CD14-positive monocyte (primary cell): ENCODE measurements around the gene KIFC3. TPM values are rescaled to one million over a fixed set of nuclear protein-coding genes. Genes with fewer than 3 reads are reported as not detected.
A peak's percentile ranks its signal among the peaks of the same experiment; 100 is the strongest.

Experiments used
- DNase-seq, 3 donors: peaks; one replicate each; pipeline ENCODE4 v3.0.0-alpha.2; 2011 to 2022
- H2AFZ ChIP-seq: 2 replicates; pipeline ENCODE4 v1.6.0; 2012; ENCODE audit warnings: mild to moderate bottlenecking, low read depth, low read length, inconsistent platforms; ENCODE audit not compliant: insufficient read depth, poor library complexity, severe bottlenecking
- H3K27ac ChIP-seq, 2 donors: 1 replicate in 1 of 2; 2 replicates in 1 of 2; pipeline ENCODE4 v1.5.1; 2012 to 2013; ENCODE audit warnings: low read length in 2 of 2, control low read depth in 1 of 2, inconsistent platforms in 1 of 2, low read depth in 1 of 2, mild to moderate bottlenecking in 1 of 2
- H3K27me3 ChIP-seq, 2 donors: one replicate each; pipeline versions ENCODE4 v1.6.0 to v1.6.1; 2011 to 2013; ENCODE audit warnings: low read length in 2 of 2; ENCODE audit not compliant: control insufficient read depth in 2 of 2, insufficient read depth in 2 of 2
- H3K36me3 ChIP-seq, 2 donors: replicated peaks in 1 of 2; 1 replicate in 1 of 2; 2 replicates in 1 of 2; pipeline versions ENCODE4 v1.5.1 to v1.6.1; 2012 to 2013; ENCODE audit warnings: low read length in 2 of 2, control low read depth in 1 of 2, inconsistent platforms in 1 of 2, mild to moderate bottlenecking in 1 of 2; ENCODE audit not compliant: insufficient read depth in 2 of 2, control insufficient read depth in 1 of 2
- H3K4me1 ChIP-seq, 2 donors: 1 replicate in 1 of 2; 2 replicates in 1 of 2; pipeline versions ENCODE4 v1.5.1 to v1.6.1; 2012 to 2013; ENCODE audit warnings: low read length in 2 of 2, control low read depth in 1 of 2, inconsistent platforms in 1 of 2, mild to moderate bottlenecking in 1 of 2, moderate library complexity in 1 of 2; ENCODE audit not compliant: insufficient read depth in 2 of 2, control insufficient read depth in 1 of 2
- H3K4me2 ChIP-seq: replicated peaks from 2 replicates; pipeline ENCODE3; 2012; ENCODE audit warnings: low read length, moderate library complexity, mild to moderate bottlenecking; ENCODE audit not compliant: poor library complexity, severe bottlenecking; ENCODE audit errors: extremely low read depth
- H3K4me3 ChIP-seq, 3 experiments: fragments of 200-600 bp in 1 of 3; sonication (generic) in 1 of 3; replicated peaks in 1 of 3; 1 replicate in 2 of 3; 2 replicates in 1 of 3; pipeline ENCODE4 v1.5.1; 2011 to 2013; ENCODE audit warnings: low read length in 3 of 3, mild to moderate bottlenecking in 3 of 3, control low read depth in 2 of 3, low read depth in 2 of 3, inconsistent platforms in 1 of 3, moderate library complexity in 1 of 3
- H3K79me2 ChIP-seq: 2 replicates; pipeline ENCODE4 v1.6.0; 2012; ENCODE audit warnings: mild to moderate bottlenecking, control low read depth, inconsistent platforms, low read length, moderate library complexity; ENCODE audit not compliant: insufficient read depth
- H3K9ac ChIP-seq: 2 replicates; pipeline ENCODE4 v1.6.0; 2017; ENCODE audit warnings: low read length, mild to moderate bottlenecking; ENCODE audit not compliant: insufficient read depth, poor library complexity, severe bottlenecking
- H3K9me3 ChIP-seq, 2 donors: replicated peaks in 1 of 2; 1 replicate in 1 of 2; 2 replicates in 1 of 2; pipeline versions ENCODE4 v1.5.1 to v1.6.1; 2012 to 2013; ENCODE audit warnings: low read length in 2 of 2, control low read depth in 1 of 2; ENCODE audit not compliant: control insufficient read depth in 1 of 2, insufficient read depth in 1 of 2
- H4K20me1 ChIP-seq: 2 replicates; pipeline ENCODE4 v1.6.0; 2012; ENCODE audit warnings: mild to moderate bottlenecking, low read length, control low read depth, moderate library complexity; ENCODE audit not compliant: insufficient read depth
- H3K27ac Mint-ChIP-seq, 7 donors: one replicate each; pipeline ENCODE4 v1.8.0; 2020; ENCODE audit warnings: mild to moderate bottlenecking in 7 of 7, mixed read lengths in 7 of 7, moderate library complexity in 6 of 7, inconsistent platforms in 2 of 7
- H3K27me3 Mint-ChIP-seq, 3 donors: one replicate each; pipeline ENCODE4 v1.8.0; 2021 to 2022; ENCODE audit warnings: low read depth in 3 of 3, mild to moderate bottlenecking in 3 of 3, mixed read lengths in 3 of 3, moderate library complexity in 3 of 3, inconsistent platforms in 1 of 3
- H3K36me3 Mint-ChIP-seq, 2 donors: one replicate each; pipeline ENCODE4 v1.8.0; 2020; ENCODE audit warnings: mixed read lengths in 2 of 2, inconsistent platforms in 1 of 2, mild to moderate bottlenecking in 1 of 2
- H3K4me1 Mint-ChIP-seq: one replicate; pipeline ENCODE4 v1.8.0; 2020; ENCODE audit warnings: mild to moderate bottlenecking, mixed read lengths
- H3K4me3 Mint-ChIP-seq, 2 donors: one replicate each; pipeline ENCODE4 v1.8.0; 2020; ENCODE audit warnings: mild to moderate bottlenecking in 2 of 2, mixed read lengths in 2 of 2, moderate library complexity in 1 of 2
- H3K9me3 Mint-ChIP-seq, 7 donors: one replicate each; pipeline ENCODE4 v1.8.0; 2020 to 2022; ENCODE audit warnings: mixed read lengths in 7 of 7, mild to moderate bottlenecking in 6 of 7, moderate library complexity in 6 of 7, inconsistent platforms in 2 of 7
- WGBS: methylation state at CpG from one replicate; pipeline ENCODE4 v1.1.5; 2013; ENCODE audit warnings: missing lambda C conversion rate; ENCODE audit not compliant: insufficient coverage; 5-methylcytosine and 5-hydroxymethylcytosine counted together
- intact Hi-C, 2 donors: fragments of 100-400 bp; cut with micrococcal nuclease; formaldehyde crosslinking; loops; one replicate each; pipeline versions ENCODE4 v1.15.0 to v1.15.1; 2023
- polyA plus RNA-seq, 3 donors: library from polyadenylated mRNA; depleted of rRNA in 1 of 3; unstranded in 2 of 3; stranded (reverse) in 1 of 3; fragments of 300-500 nt in 2 of 3; fragments of >200 nt in 1 of 3; fragmentation: Illumina TruSeq in 2 of 3; gene quantifications; 1 replicate in 2 of 3; 2 replicates in 1 of 3; pipeline ENCODE4 v1.2.3, GENCODE V29; 2012 to 2021
- TF ChIP-seq, protein P1 (sequence below): fragments of 200-600 bp; IDR thresholded peaks from one replicate; pipeline ENCODE4 v1.8.0; 2022; ENCODE audit warnings: antibody characterized with exemption, mild to moderate bottlenecking

The KIFC3 gene
- polyA plus RNA-seq, 3 donors, result 0.24 to 1.7 TPM; not detected in 1

DNA sequence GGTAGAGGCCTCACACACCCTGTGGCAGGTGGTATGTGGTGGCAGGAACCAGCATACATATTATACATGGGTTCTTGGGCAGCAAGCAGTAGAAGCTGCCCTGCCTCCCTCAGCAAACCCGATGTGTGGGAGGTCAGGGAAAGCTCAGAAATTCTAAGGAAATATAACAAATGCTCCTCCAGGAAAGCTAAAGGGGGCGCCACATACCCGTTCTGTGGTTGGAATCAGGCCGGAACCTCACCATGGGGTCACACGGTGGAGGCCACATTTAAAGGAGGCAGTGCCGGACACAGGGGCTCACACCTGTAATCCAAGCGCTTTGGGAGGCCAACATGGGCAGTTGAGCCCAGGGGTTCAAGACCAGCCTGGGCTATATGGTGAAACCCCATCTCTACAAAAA, 79.1 kb downstream of the KIFC3 start:
- H3K9ac ChIP-seq, result no peak overlapping the region
- 80% methylated on average over 5 of the region's 7 CpGs for WGBS
- Mint-ChIP-seq H3K36me3 (no peaks in the 10 kb centered on the region), H3K4me3 (no peak overlapping the region), H3K27ac (peak overlapping the region in 1 of 7 donors; percentile 58), H3K27me3 (peaks cover 0 to 9% (median 6%) of the 10 kb centered on the region in 3 donors), H3K4me1 (peaks cover 7% of the 10 kb centered on the region), H3K9me3 (no peaks in the 10 kb centered on the region)
- DNase-seq, result no peak
- no peak overlapping the region for H3K27ac ChIP-seq
- intact Hi-C loops, result loop anchor here (5.0 kb wide), 3 partner anchors 61 to 146 kb away; no protein-coding TSS in a partner anchor
- no peak overlapping the region for H3K4me2 ChIP-seq
- TF ChIP-seq, protein P1, sequence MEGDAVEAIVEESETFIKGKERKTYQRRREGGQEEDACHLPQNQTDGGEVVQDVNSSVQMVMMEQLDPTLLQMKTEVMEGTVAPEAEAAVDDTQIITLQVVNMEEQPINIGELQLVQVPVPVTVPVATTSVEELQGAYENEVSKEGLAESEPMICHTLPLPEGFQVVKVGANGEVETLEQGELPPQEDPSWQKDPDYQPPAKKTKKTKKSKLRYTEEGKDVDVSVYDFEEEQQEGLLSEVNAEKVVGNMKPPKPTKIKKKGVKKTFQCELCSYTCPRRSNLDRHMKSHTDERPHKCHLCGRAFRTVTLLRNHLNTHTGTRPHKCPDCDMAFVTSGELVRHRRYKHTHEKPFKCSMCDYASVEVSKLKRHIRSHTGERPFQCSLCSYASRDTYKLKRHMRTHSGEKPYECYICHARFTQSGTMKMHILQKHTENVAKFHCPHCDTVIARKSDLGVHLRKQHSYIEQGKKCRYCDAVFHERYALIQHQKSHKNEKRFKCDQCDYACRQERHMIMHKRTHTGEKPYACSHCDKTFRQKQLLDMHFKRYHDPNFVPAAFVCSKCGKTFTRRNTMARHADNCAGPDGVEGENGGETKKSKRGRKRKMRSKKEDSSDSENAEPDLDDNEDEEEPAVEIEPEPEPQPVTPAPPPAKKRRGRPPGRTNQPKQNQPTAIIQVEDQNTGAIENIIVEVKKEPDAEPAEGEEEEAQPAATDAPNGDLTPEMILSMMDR, result no peak
- H4K20me1 ChIP-seq, result no peaks in the 10 kb centered on the region
- H3K79me2 ChIP-seq, result no peaks in the 10 kb centered on the region
- no peak overlapping the region for H2AFZ ChIP-seq
- H3K36me3 ChIP-seq, result no peaks in the 10 kb centered on the region
- H3K4me3 ChIP-seq, result no peak overlapping the region
- H3K4me1 ChIP-seq, result no peaks in the 10 kb centered on the region
- H3K9me3 ChIP-seq, result no peaks in the 10 kb centered on the region
- H3K27me3 ChIP-seq, result no peaks in the 10 kb centered on the region

GRCh38 chr16:57722651-57723050, 79.6 kb downstream of the KIFC3 start:
- no peak overlapping the region for H3K4me2 ChIP-seq
- no peaks in the 10 kb centered on the region for H3K4me1 ChIP-seq
- H3K4me1 Mint-ChIP-seq, result peaks cover 7% of the 10 kb centered on the region
- H3K4me3 Mint-ChIP-seq, result no peak overlapping the region
- H3K27me3 Mint-ChIP-seq, result peaks cover 0 to 9% (median 5%) of the 10 kb centered on the region in 3 donors
- H2AFZ ChIP-seq, result no peak overlapping the region
- no peaks in the 10 kb centered on the region for H3K36me3 ChIP-seq
- intact Hi-C loops, result loop anchor here (5.0 kb wide), 3 partner anchors 60 to 145 kb away; no protein-coding TSS in a partner anchor
- no peaks in the 10 kb centered on the region for H3K79me2 ChIP-seq
- no peaks in the 10 kb centered on the region for H3K36me3 Mint-ChIP-seq
- no peaks in the 10 kb centered on the region for H4K20me1 ChIP-seq
- H3K27me3 ChIP-seq, result no peaks in the 10 kb centered on the region
- no peaks in the 10 kb centered on the region for H3K9me3 ChIP-seq
- no peak overlapping the region for H3K27ac ChIP-seq
- no peak overlapping the region for H3K4me3 ChIP-seq
- WGBS, result 87% methylated on average over 8 of the region's 11 CpGs
- DNase-seq, result no peak
- peak overlapping the region; percentile 15 for H3K9ac ChIP-seq
- no peaks in the 10 kb centered on the region for H3K9me3 Mint-ChIP-seq
- no peak overlapping the region for H3K27ac Mint-ChIP-seq
- TF ChIP-seq, protein P1, result no peak
